T-helper 2 cell treated with Interferon-gamma antibody and Interleukin-4, amounts not matched to agents 5 μg/mL and 100 μg/mL, for 36 hours (primary cell): ENCODE data around the gene TOX4.
"Not testable (repeated sequence)": the region's sequence is repeated elsewhere in the genome, so short reads cannot be mapped to it uniquely, and the experiment has no call there.

ENCODE experiments used
- DNase-seq: peaks from one replicate; pipeline ENCODE4 v3.0.0; 2021; ENCODE audit warnings: low spot score
- H3K27ac Mint-ChIP-seq: one replicate; pipeline ENCODE4 v1.8.0; 2021; ENCODE audit warnings: mild to moderate bottlenecking, mixed read lengths
- H3K27me3 Mint-ChIP-seq: one replicate; pipeline ENCODE4 v1.8.0; 2021; ENCODE audit warnings: low read depth, mixed read lengths
- H3K36me3 Mint-ChIP-seq: one replicate; pipeline ENCODE4 v1.8.0; 2021; ENCODE audit warnings: low read depth, mixed read lengths
- H3K4me1 Mint-ChIP-seq: one replicate; pipeline ENCODE4 v1.8.0; 2021; ENCODE audit warnings: low read depth, mixed read lengths
- H3K4me3 Mint-ChIP-seq: one replicate; pipeline ENCODE4 v1.8.0; 2022; ENCODE audit warnings: mild to moderate bottlenecking, moderate library complexity, mixed read lengths
- H3K9me3 Mint-ChIP-seq: one replicate; pipeline ENCODE4 v1.8.0; 2021; ENCODE audit warnings: mixed read lengths

Gene TOX4

GRCh38 chr14:21534576-21534975 is 57.6 kb downstream of the TOX4 start:
- DNase-seq: no peak
- Mint-ChIP-seq H3K36me3 (no peaks in the 10 kb centered on the region), H3K4me3 (no peak overlapping the region), H3K27me3 (peaks cover 64% of the 10 kb centered on the region), H3K9me3 (no peaks in the 10 kb centered on the region), H3K27ac (no peak overlapping the region), H3K4me1 (peaks cover 6% of the 10 kb centered on the region)

- no peaks in the 10 kb centered on the region for H3K9me3 Mint-ChIP-seq
- DNase-seq: no peak
These were observed 58.8 kb downstream of the TOX4 start for GRCh38 chr14:21535545-21536417.

GRCh38 chr14:21536418-21537089 is 59.6 kb downstream of the TOX4 start:
- no peaks in the 10 kb centered on the region for H3K9me3 Mint-ChIP-seq

More at GRCh38 chr14:21535545-21536417, 58.8 kb downstream of the TOX4 start:
- Mint-ChIP-seq H3K27ac (no peak overlapping the region), H3K4me3 (no peak overlapping the region), H3K27me3 (peaks cover 64% of the 10 kb centered on the region), H3K4me1 (peaks cover 6% of the 10 kb centered on the region), H3K36me3 (no peaks in the 10 kb centered on the region)

DNA sequence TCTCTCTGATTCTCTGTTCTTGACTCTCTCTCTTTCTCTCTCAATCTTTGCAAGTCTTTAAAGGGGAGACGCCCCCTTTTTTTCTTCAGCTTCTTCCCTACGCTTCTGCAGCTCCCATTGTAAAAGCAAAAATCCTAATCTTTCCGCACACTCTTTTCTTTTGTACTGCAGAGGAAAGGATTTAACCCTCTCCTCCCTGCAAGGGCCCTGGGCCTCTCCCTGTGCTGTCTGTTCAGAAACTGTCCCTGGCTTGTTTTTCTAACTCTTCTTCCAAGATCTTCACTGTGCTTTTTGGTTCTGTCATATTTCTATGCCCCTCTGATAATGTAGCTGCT is 60.1 kb downstream of the TOX4 start:
- Mint-ChIP-seq H3K9me3 (no peaks in the 10 kb centered on the region), H3K27ac (no peak overlapping the region), H3K4me3 (no peak overlapping the region), H3K4me1 (peaks cover 6% of the 10 kb centered on the region), H3K27me3 (peaks cover 60% of the 10 kb centered on the region), H3K36me3 (no peaks in the 10 kb centered on the region)
- DNase-seq: no peak

More at GRCh38 chr14:21536418-21537089, 59.6 kb downstream of the TOX4 start:
- no peak for DNase-seq
- Mint-ChIP-seq H3K27me3 (peaks cover 64% of the 10 kb centered on the region), H3K4me3 (no peak overlapping the region), H3K36me3 (no peaks in the 10 kb centered on the region), H3K27ac (no peak overlapping the region), H3K4me1 (peaks cover 6% of the 10 kb centered on the region)

- peaks cover 51% of the 10 kb centered on the region for H3K27me3 Mint-ChIP-seq
- no peak overlapping the region for H3K27ac Mint-ChIP-seq
- H3K36me3 Mint-ChIP-seq: no peaks in the 10 kb centered on the region
- no peaks in the 10 kb centered on the region for H3K9me3 Mint-ChIP-seq
- H3K4me3 Mint-ChIP-seq: no peak overlapping the region
- peaks cover 6% of the 10 kb centered on the region for H3K4me1 Mint-ChIP-seq
- no peak for DNase-seq
These were observed 62.4 kb downstream of the TOX4 start for GRCh38 chr14:21539189-21539940.

DNA sequence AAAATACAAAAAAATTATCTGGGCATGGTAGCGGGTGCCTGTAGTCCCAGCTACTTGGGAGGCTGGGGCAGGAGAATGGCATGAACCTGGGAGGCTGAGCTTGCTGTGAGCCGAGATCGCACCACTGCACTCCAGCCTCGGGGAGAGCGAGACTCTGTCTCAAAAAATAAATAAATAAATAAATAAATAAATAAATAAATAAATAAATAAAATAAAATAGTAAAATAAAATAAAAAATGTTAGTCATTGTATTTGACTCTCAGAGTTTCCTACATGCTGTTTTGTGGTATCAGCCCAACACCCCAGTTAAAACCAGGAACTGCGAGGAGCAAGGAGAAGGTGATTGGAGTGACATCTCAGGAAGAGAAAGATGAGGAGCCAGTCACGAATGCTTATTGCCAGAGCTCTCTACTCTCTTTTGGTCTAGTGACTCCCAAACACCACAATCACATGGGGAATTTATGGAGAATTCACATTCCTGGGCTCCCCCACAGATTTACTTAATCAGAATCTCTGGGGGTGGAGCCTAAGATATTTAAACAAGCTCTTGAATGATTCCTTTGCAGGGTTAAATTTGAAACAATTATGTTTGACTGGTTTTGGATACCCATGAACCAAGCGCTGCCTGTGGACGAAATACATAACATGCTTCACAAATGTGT is 64.5 kb downstream of the TOX4 start:
- Mint-ChIP-seq H3K36me3 (no peaks in the 10 kb centered on the region), H3K27me3 (peaks cover 29% of the 10 kb centered on the region), H3K9me3 (no peaks in the 10 kb centered on the region), H3K4me3 (no peak overlapping the region), H3K4me1 (peaks cover 4% of the 10 kb centered on the region), H3K27ac (no peak overlapping the region)
- DNase-seq: no peak

- H3K36me3 Mint-ChIP-seq: no peaks in the 10 kb centered on the region
- no peak overlapping the region for H3K4me3 Mint-ChIP-seq
- no peaks in the 10 kb centered on the region for H3K4me1 Mint-ChIP-seq
- no peak overlapping the region for H3K27ac Mint-ChIP-seq
- peaks cover 14% of the 10 kb centered on the region for H3K27me3 Mint-ChIP-seq
- DNase-seq: no peak
- no peaks in the 10 kb centered on the region for H3K9me3 Mint-ChIP-seq
These were observed 66.5 kb downstream of the TOX4 start for GRCh38 chr14:21543521-21543960.

DNA sequence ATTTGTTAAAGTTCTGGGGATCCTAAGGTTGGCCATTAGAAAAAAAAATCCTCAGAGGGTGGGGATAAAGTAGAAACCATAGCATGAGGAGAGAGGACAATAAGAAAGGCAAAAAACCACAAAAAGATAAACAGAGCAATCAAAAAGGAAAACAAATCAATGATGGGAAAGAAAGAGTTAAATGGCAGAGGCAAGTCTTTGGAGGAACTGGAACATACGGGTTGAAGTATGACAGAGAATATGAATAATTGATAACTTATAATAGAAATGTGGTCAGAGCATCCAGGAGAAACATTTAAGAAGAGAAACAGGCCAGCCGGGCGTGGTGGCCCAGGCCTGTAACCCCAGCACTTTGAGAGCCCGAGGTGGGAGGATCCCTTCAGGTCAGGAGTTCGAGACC is 67.0 kb downstream of the TOX4 start:
- no peaks in the 10 kb centered on the region for H3K36me3 Mint-ChIP-seq
- H3K27ac Mint-ChIP-seq: no peak overlapping the region

DNA sequence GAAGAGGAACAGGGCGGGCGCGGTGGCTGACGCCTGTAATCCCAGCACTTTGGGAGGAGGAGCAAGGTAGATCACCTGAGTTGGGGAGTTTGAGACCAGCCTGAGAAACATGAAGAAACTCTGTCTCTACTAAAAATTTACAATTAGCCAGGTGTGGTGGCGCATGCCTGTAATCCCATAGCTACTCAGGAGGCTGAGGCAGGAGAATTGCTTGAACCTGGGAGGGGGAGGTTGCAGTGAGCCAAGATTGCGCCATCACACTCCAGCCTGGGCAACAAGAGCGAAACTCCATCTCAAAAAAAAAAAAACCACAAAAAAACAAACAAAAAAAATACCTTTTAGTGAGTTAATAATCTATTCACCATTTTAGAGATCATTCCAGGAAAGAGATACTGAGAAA is 67.6 kb downstream of the TOX4 start:
- H3K4me1 Mint-ChIP-seq, H3K9me3 Mint-ChIP-seq, H3K27me3 Mint-ChIP-seq, H3K4me3 Mint-ChIP-seq, H3K36me3 Mint-ChIP-seq, DNase-seq, H3K27ac Mint-ChIP-seq: not testable (repeated sequence)

More for the DNA sequence above, 67.0 kb downstream of the TOX4 start:
- no peak overlapping the region for H3K4me3 Mint-ChIP-seq
- no peak for DNase-seq
- H3K27me3 Mint-ChIP-seq: peaks cover 10% of the 10 kb centered on the region
- H3K4me1 Mint-ChIP-seq: no peaks in the 10 kb centered on the region
- H3K9me3 Mint-ChIP-seq: no peaks in the 10 kb centered on the region
